HepG2 (cell line): ENCODE results near the gene EHBP1. TPM values are rescaled to one million over a fixed set of nuclear protein-coding genes. Genes with fewer than 3 reads are reported as not detected.
A peak's percentile ranks its signal among the peaks of the same experiment; 100 is the strongest.

Source experiments
- ATAC-seq: fragments of 200-7000 bp; cut with Tn5 transposase; 3 replicates; pipeline ENCODE4 v1.9.1; 2020; ENCODE audit warnings: mild to moderate bottlenecking, moderate library complexity
- BruUV-seq: library from RNA; stranded (reverse); fragments of 400-500 nt; replicated peaks from 2 replicates; lab custom pipeline; 2021; lab: Mats Ljungman, UMichigan
- CTCF ChIA-PET: fragments of 300-600 bp; formaldehyde crosslinking; extraction: SDS; loops from one replicate; lab custom pipeline; 2021; ENCODE audit warnings: low total read pairs, inconsistent platforms, low intra/inter-chr PET ratio; lab: Yijun Ruan, JAX
- POLR2A ChIA-PET: fragments of 350-600 bp; sonication (Branson Sonifier 250); formaldehyde crosslinking; loops from one replicate; lab custom pipeline; 2020; ENCODE audit warnings: antibody characterized with exemption, inconsistent platforms; lab: Yijun Ruan, JAX
- DNase-seq: peaks from one replicate; pipeline ENCODE4 v3.0.0-alpha.2; 2015; ENCODE audit warnings: low spot score
- FAIRE-seq: peaks from 3 replicates; lab custom pipeline; 2011; peaks lifted over from hg19 to GRCh38; lab: Jason Lieb, UNC
- H2AFZ ChIP-seq: one replicate; pipeline ENCODE4 v1.6.1; 2011; ENCODE audit warnings: low read length, inconsistent platforms
- H3K27ac ChIP-seq: fragments of 300-600 bp; 3 replicates; pipeline ENCODE4 v1.8.0; 2011; ENCODE audit warnings: mixed run types, mild to moderate bottlenecking, mixed read lengths, low read length, inconsistent platforms; ENCODE audit not compliant: insufficient read depth; ENCODE audit errors: extremely low read length
- H3K27me3 ChIP-seq, 2 experiments: fragments of 200-600 bp in 1 of 2; 2 replicates in 1 of 2; 3 replicates in 1 of 2; pipeline versions ENCODE4 v1.6.0 to v1.8.0; 2011; ENCODE audit warnings: low read length in 2 of 2, mild to moderate bottlenecking in 2 of 2, moderate library complexity in 2 of 2, inconsistent platforms in 1 of 2; ENCODE audit not compliant: insufficient read depth in 2 of 2, control insufficient read depth in 1 of 2
- H3K36me3 ChIP-seq, 2 experiments: fragments of 200-600 bp in 1 of 2; replicated peaks in 1 of 2; 2 replicates in 1 of 2; 3 replicates in 1 of 2; pipeline versions ENCODE4 v1.5.1 to v1.8.0; 2011; ENCODE audit warnings: low read length in 2 of 2, inconsistent platforms in 1 of 2; ENCODE audit not compliant: insufficient read depth in 2 of 2, control insufficient read depth in 1 of 2
- H3K4me1 ChIP-seq: 2 replicates; pipeline ENCODE4 v1.5.1; 2012; ENCODE audit warnings: low read length, inconsistent platforms; ENCODE audit not compliant: insufficient read depth
- H3K4me2 ChIP-seq: 2 replicates; pipeline ENCODE4 v1.6.0; 2011; ENCODE audit warnings: low read depth, low read length, inconsistent platforms
- H3K4me3 ChIP-seq, 3 experiments: fragments of 200-600 bp in 1 of 3; sonication (generic), shearing (Covaris generic) in 1 of 3; replicated peaks in 1 of 3; 2 replicates each; pipeline ENCODE4 v1.5.1; 2011 to 2016; ENCODE audit warnings: low read length in 3 of 3, inconsistent platforms in 2 of 3, low read depth in 2 of 3, mild to moderate bottlenecking in 2 of 3, control low read depth in 1 of 3, mixed read lengths in 1 of 3; ENCODE audit not compliant: insufficient read depth in 1 of 3
- H3K79me2 ChIP-seq: one replicate; pipeline ENCODE4 v1.6.1; 2011; ENCODE audit warnings: low read length, inconsistent platforms; ENCODE audit not compliant: insufficient read depth
- H3K9ac ChIP-seq: 2 replicates; pipeline ENCODE4 v1.6.0; 2011; ENCODE audit warnings: mild to moderate bottlenecking, low read depth, low read length, inconsistent platforms; ENCODE audit not compliant: insufficient read depth
- H3K9me3 ChIP-seq: 2 replicates; pipeline ENCODE4 v1.5.1; 2012; ENCODE audit warnings: mild to moderate bottlenecking, low read length
- H4K20me1 ChIP-seq: 2 replicates; pipeline ENCODE4 v1.6.0; 2011; ENCODE audit warnings: inconsistent platforms, mild to moderate bottlenecking, low read length, moderate library complexity; ENCODE audit not compliant: insufficient read depth
- AGO2 ChIP-seq: fragments of 200-400 bp; formaldehyde crosslinking; optimal IDR thresholded peaks from 2 replicates; pipeline ENCODE3; 2017; ENCODE audit warnings: mild to moderate bottlenecking, low read depth, low read length, moderate library complexity
- DR1 ChIP-seq: sonication (generic); formaldehyde crosslinking; IDR thresholded peaks from 2 replicates; pipeline ENCODE4 v1.8.0; 2021; ENCODE audit warnings: mild to moderate bottlenecking, missing genetic modification reagents, inconsistent platforms
- RBFOX2 ChIP-seq: fragments of 200-400 bp; formaldehyde crosslinking; IDR thresholded peaks from 2 replicates; pipeline ENCODE4 v1.6.1; 2017; ENCODE audit warnings: low read depth, mild to moderate bottlenecking, low read length
- SETDB1 ChIP-seq: sonication (generic); formaldehyde crosslinking; IDR thresholded peaks from 2 replicates; pipeline ENCODE4 v1.5.1; 2020; ENCODE audit warnings: missing genetic modification reagents, mild to moderate bottlenecking, borderline replicate concordance
- ZNF768 ChIP-seq: sonication (generic); formaldehyde crosslinking; IDR thresholded peaks from 2 replicates; pipeline ENCODE4 v1.4.0; 2020; ENCODE audit warnings: missing genetic modification reagents
- WGBS: methylation state at CpG from one replicate; pipeline ENCODE4 v1.1.6; 2017; ENCODE audit warnings: low lambda C conversion rate; 5-methylcytosine and 5-hydroxymethylcytosine counted together
- in situ Hi-C: cut with HindIII; loops from 2 replicates; pipeline ENCODE4 v1.10.0; 2017; ENCODE audit warnings: low pct_unique_long_range_greater_than_20kb; ENCODE audit not compliant: extremely low pct_ligation_motif_present
- intact Hi-C: fragments of 100-400 bp; cut with micrococcal nuclease; formaldehyde crosslinking; loops from one replicate; pipeline ENCODE4 v1.10.0; 2022; ENCODE audit not compliant: unreplicated experiment
- polyA plus RNA-seq, 8 experiments: library from polyadenylated mRNA; depleted of rRNA in 3 of 8; stranded (reverse) in 7 of 8; unstranded in 1 of 8; fragments of >200 nt; fragmentation: Illumina TruSeq in 4 of 8; extraction: Trizol in 4 of 8; gene quantifications; 2 replicates each; pipeline versions ENCODE4 v1.2.1 to v1.2.3, GENCODE V29; 2011 to 2016; ENCODE audit warnings: low read depth in 4 of 8, missing spikeins in 1 of 8, mixed read lengths in 1 of 8; ENCODE audit not compliant: insufficient read depth in 1 of 8
- total RNA-seq, 5 experiments: library from RNA; depleted of rRNA; stranded (reverse); fragments of >200 nt; fragmentation: Illumina TruSeq; extraction: Trizol; gene quantifications; 2 replicates each; pipeline ENCODE4 v1.2.3, GENCODE V29; 2016; ENCODE audit warnings: low read depth in 1 of 5
- TF ChIP-seq, protein P1 (sequence below): sonication (generic); formaldehyde crosslinking; IDR thresholded peaks from 2 replicates; pipeline ENCODE4 v1.4.0; 2020; ENCODE audit warnings: missing genetic modification reagents
- TF ChIP-seq, protein P2 (sequence below): sonication (generic); formaldehyde crosslinking; IDR thresholded peaks from 2 replicates; pipeline ENCODE4 v1.4.0; 2020; ENCODE audit warnings: missing genetic modification reagents

EHBP1 gene
- total and polyA plus RNA-seq, 2 of the 13 experiments (the other 11 are each of a cell fraction or from before 2014, with no cell fraction given), result 93.5 to 146 TPM

DNA sequence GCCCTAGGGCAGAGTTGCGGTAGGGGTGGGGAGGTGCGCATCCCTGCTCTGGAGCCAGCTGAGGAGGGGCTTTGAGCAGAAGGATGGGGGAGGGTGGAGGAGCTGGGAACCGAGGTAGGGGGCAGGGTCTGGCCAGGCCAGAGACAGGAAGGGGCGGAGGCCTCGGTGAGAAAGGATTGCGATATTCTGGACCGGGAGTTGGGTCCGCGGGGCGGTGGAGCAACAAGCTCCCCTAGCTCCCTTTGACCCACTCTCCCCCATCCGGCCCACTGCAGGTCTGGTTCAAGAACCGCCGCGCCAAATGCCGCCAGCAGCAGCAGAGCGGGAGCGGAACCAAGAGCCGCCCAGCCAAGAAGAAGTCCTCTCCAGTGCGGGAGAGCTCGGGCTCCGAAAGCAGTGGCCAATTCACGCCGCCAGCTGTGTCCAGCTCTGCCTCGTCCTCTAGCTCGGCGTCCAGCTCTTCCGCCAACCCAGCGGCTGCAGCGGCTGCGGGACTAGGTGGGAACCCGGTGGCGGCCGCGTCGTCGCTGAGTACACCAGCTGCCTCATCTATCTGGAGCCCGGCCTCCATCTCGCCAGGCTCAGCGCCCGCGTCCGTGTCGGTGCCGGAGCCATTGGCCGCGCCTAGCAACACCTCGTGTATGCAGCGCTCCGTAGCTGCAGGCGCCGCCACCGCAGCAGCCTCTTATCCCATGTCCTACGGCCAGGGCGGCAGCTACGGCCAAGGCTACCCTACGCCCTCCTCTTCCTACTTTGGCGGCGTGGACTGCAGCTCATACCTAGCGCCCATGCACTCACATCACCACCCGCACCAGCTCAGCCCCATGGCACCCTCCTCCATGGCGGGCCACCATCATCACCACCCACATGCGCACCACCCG is 350.0 kb downstream of the EHBP1 start:
- H3K4me3 ChIP-seq, result no peak overlapping the region
- CTCF ChIA-PET, result no interaction called here

More for the DNA sequence above, 350.0 kb downstream of the EHBP1 start:
- TF ChIP-seq SETDB1 (no peak), RBFOX2 (peak; percentile 68; the same call in 1 of the 2 replicates), AGO2 (peak; percentile 60), DR1 (CRISPR knock-in tag) (no peak), ZNF768 (peak; percentile 13; the same call in 1 of the 2 replicates)
- TF ChIP-seq, protein P1, sequence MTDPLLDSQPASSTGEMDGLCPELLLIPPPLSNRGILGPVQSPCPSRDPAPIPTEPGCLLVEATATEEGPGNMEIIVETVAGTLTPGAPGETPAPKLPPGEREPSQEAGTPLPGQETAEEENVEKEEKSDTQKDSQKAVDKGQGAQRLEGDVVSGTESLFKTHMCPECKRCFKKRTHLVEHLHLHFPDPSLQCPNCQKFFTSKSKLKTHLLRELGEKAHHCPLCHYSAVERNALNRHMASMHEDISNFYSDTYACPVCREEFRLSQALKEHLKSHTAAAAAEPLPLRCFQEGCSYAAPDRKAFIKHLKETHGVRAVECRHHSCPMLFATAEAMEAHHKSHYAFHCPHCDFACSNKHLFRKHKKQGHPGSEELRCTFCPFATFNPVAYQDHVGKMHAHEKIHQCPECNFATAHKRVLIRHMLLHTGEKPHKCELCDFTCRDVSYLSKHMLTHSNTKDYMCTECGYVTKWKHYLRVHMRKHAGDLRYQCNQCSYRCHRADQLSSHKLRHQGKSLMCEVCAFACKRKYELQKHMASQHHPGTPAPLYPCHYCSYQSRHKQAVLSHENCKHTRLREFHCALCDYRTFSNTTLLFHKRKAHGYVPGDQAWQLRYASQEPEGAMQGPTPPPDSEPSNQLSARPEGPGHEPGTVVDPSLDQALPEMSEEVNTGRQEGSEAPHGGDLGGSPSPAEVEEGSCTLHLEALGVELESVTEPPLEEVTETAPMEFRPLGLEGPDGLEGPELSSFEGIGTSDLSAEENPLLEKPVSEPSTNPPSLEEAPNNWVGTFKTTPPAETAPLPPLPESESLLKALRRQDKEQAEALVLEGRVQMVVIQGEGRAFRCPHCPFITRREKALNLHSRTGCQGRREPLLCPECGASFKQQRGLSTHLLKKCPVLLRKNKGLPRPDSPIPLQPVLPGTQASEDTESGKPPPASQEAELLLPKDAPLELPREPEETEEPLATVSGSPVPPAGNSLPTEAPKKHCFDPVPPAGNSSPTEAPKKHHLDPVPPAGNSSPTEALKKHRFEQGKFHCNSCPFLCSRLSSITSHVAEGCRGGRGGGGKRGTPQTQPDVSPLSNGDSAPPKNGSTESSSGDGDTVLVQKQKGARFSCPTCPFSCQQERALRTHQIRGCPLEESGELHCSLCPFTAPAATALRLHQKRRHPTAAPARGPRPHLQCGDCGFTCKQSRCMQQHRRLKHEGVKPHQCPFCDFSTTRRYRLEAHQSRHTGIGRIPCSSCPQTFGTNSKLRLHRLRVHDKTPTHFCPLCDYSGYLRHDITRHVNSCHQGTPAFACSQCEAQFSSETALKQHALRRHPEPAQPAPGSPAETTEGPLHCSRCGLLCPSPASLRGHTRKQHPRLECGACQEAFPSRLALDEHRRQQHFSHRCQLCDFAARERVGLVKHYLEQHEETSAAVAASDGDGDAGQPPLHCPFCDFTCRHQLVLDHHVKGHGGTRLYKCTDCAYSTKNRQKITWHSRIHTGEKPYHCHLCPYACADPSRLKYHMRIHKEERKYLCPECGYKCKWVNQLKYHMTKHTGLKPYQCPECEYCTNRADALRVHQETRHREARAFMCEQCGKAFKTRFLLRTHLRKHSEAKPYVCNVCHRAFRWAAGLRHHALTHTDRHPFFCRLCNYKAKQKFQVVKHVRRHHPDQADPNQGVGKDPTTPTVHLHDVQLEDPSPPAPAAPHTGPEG (CRISPR knock-in tag), result no peak
- TF ChIP-seq, protein P2, sequence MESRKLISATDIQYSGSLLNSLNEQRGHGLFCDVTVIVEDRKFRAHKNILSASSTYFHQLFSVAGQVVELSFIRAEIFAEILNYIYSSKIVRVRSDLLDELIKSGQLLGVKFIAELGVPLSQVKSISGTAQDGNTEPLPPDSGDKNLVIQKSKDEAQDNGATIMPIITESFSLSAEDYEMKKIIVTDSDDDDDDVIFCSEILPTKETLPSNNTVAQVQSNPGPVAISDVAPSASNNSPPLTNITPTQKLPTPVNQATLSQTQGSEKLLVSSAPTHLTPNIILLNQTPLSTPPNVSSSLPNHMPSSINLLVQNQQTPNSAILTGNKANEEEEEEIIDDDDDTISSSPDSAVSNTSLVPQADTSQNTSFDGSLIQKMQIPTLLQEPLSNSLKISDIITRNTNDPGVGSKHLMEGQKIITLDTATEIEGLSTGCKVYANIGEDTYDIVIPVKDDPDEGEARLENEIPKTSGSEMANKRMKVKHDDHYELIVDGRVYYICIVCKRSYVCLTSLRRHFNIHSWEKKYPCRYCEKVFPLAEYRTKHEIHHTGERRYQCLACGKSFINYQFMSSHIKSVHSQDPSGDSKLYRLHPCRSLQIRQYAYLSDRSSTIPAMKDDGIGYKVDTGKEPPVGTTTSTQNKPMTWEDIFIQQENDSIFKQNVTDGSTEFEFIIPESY (CRISPR knock-in tag), result 0 out of 2 replicates have a peak, but pooled peaks have one; percentile 30
- Histone ChIP-seq H3K36me3 (peaks cover 20 to 52% of the 10 kb centered on the region in 2 experiments), H3K4me1 (peaks cover 16% of the 10 kb centered on the region), H3K27me3 (no peaks in the 10 kb centered on the region; a peak in 1 of 5 replicates), H4K20me1 (no peaks in the 10 kb centered on the region), H3K9ac (no peak overlapping the region), H2AFZ (no peak overlapping the region), H3K27ac (no peak overlapping the region), H3K79me2 (peaks cover 8% of the 10 kb centered on the region), H3K4me2 (no peak overlapping the region), H3K9me3 (no peaks in the 10 kb centered on the region)
- BruUV-seq, result no TSS peak
- DNase-seq (no peak), FAIRE-seq (no peak), ATAC-seq (no peak)
- intact Hi-C loops, result no loop called here
- WGBS, result 96% methylated on average over 63 of the region's 63 CpGs
- in situ Hi-C loops, result loop anchor here (25.0 kb wide), 1 partner anchor 643 kb away; no protein-coding TSS in a partner anchor
- POLR2A ChIA-PET, result interaction anchor here (0.7 kb wide), 1 partner anchor 137 kb away, joined by 3 read pairs; no protein-coding TSS in a partner anchor
